Right atrium auricular region (tissue), 2 donors: Measurements from ENCODE around the gene MRPL10. TPM values are rescaled to one million over a fixed set of nuclear protein-coding genes. Genes with fewer than 3 reads are reported as not detected.

Experiments used
- DNase-seq: peaks from one replicate; pipeline ENCODE4 v3.0.0-alpha.2; 2019; ENCODE audit warnings: low spot score
- H3K27ac ChIP-seq, 2 donors: fragments of 200-600 bp; sonication (generic); 1 replicate in 1 of 2; 2 replicates in 1 of 2; pipeline ENCODE4 v1.5.1; 2016 to 2019
- H3K27me3 ChIP-seq, 2 donors: fragments of 200-600 bp; sonication (generic); one replicate each; pipeline versions ENCODE4 v1.5.1 to v1.6.0; 2017 to 2019
- H3K36me3 ChIP-seq: fragments of 200-600 bp; sonication (generic); one replicate; pipeline ENCODE4 v1.5.1; 2016
- H3K4me1 ChIP-seq, 2 donors: fragments of 200-600 bp; sonication (generic); one replicate each; pipeline versions ENCODE4 v1.5.1 to v1.6.0; 2017 to 2019
- H3K4me3 ChIP-seq, 2 donors: fragments of 200-600 bp; sonication (generic); 1 replicate in 1 of 2; 2 replicates in 1 of 2; pipeline ENCODE4 v1.5.1; 2017 to 2019; ENCODE audit warnings: mild to moderate bottlenecking in 1 of 2, moderate library complexity in 1 of 2
- H3K9me3 ChIP-seq, 2 donors: fragments of 200-600 bp; sonication (generic); one replicate each; pipeline ENCODE4 v1.5.1; 2019
- total RNA-seq, 2 donors: library from RNA; depleted of rRNA; stranded (reverse); fragments of >200 nt; gene quantifications; one replicate each; pipeline ENCODE4 v1.1.0, GENCODE V29; 2016
- TF ChIP-seq, protein P1 (sequence below), 2 donors: fragments of 200-600 bp; sonication (generic); IDR thresholded peaks; one replicate each; pipeline ENCODE4 v1.5.1; 2019; ENCODE audit warnings: antibody characterized with exemption in 2 of 2

MRPL10 gene
- total RNA-seq, 2 donors from 2014 or later, result 51.8 to 61.3 TPM

DNA sequence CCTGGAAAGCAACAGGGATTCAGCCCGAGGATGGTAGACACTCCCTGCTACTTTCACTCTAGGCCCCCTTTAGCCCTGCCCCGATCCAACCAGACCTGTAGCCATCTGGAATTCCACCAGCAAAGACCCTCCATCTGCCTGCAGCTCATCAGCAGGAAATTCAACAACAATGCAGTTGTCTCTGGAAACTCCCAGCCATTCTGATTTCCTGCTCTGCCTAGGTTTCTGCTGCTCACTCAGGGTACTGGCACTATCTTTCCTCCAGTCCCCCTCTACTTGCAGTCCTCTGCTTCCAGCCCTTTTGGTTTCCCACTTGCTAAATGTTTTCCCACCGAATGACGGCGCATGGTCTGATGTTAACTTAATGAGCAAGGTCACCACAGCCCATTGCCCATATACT is 22.3 kb upstream of the MRPL10 start:
- Histone ChIP-seq H3K27me3 (peaks cover 22 to 31% of the 10 kb centered on the region in 2 donors), H3K4me1 (peaks cover 0 to 28% of the 10 kb centered on the region in 2 donors), H3K9me3 (no peaks in the 10 kb centered on the region), H3K36me3 (no peaks in the 10 kb centered on the region), H3K27ac (no peak overlapping the region), H3K4me3 (no peak overlapping the region)
- no peak for DNase-seq
- TF ChIP-seq, protein P1, sequence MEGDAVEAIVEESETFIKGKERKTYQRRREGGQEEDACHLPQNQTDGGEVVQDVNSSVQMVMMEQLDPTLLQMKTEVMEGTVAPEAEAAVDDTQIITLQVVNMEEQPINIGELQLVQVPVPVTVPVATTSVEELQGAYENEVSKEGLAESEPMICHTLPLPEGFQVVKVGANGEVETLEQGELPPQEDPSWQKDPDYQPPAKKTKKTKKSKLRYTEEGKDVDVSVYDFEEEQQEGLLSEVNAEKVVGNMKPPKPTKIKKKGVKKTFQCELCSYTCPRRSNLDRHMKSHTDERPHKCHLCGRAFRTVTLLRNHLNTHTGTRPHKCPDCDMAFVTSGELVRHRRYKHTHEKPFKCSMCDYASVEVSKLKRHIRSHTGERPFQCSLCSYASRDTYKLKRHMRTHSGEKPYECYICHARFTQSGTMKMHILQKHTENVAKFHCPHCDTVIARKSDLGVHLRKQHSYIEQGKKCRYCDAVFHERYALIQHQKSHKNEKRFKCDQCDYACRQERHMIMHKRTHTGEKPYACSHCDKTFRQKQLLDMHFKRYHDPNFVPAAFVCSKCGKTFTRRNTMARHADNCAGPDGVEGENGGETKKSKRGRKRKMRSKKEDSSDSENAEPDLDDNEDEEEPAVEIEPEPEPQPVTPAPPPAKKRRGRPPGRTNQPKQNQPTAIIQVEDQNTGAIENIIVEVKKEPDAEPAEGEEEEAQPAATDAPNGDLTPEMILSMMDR (IDR thresholded peaks at IDR 0.05), result no peak

DNA sequence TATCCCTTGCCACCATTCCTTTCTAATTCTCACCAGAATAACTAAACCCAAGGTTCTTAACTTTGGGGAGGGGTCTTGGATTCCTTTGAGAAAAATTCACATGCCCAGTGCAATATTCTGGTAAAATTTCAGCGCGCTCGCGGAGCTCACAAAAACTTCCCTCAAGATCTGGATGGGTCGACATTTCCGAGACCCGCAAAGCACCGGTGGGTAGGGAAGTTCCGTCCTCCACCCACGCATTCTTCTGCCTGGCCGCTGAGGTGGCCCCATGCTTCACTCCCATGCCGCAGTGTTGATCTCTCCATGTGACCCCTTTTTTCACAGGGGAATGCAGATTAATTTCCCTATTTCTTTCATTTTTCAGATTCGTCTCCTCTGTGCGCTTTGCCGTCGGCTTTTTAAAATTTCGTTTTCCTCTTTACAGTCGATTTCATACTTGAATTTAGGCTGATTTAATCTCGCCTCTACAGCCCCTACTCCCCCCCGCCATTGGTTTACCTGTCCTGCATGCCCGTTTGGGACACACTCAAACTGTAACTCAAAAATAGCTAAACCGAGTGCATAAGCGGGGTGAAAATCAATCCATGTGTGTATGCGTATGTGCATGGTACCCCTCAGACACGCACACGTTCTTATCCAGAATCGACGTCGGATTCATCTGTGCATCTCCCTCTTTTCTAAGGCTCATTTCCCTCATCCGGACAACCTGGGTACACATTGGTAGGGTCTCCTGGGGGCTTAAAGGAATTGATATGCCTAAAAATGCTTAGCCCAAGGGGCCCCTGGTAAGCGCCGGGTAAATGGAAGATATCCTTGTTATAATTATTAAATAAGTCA is 21.0 kb upstream of the MRPL10 start:
- Histone ChIP-seq H3K4me3 (no peak overlapping the region), H3K4me1 (peaks cover 0 to 33% of the 10 kb centered on the region in 2 donors), H3K9me3 (no peaks in the 10 kb centered on the region), H3K27ac (no peak overlapping the region), H3K27me3 (peaks cover 29 to 34% of the 10 kb centered on the region in 2 donors), H3K36me3 (no peaks in the 10 kb centered on the region)
- TF ChIP-seq, protein P1 (IDR thresholded peaks at IDR 0.05), result no peak
- no peak for DNase-seq

DNA sequence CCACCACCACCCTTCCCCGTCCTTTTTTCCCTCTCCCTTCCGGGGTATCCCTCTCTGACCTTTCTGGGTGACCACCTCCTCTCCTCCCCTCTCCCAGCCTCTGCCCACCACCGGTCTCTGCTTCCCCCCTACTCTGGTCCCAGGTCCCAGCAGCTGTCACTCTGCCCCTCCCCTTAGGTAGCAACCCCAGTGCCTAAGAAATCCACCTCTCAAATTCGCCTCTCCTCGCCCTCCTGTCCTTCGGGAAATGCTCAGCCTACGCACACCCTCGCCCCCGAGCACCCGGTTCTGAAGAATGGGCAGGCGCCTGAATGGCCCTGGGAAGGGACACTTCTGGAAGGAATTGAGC is 20.4 kb upstream of the MRPL10 start:
- no peak overlapping the region for H3K27ac ChIP-seq
- peaks cover 0 to 36% of the 10 kb centered on the region in 2 donors for H3K4me1 ChIP-seq
- TF ChIP-seq, protein P1 (IDR thresholded peaks at IDR 0.05), result no peak
- peaks cover 34 to 35% of the 10 kb centered on the region in 2 donors for H3K27me3 ChIP-seq
- no peak overlapping the region for H3K4me3 ChIP-seq
- no peaks in the 10 kb centered on the region for H3K9me3 ChIP-seq
- DNase-seq, result no peak
- no peaks in the 10 kb centered on the region for H3K36me3 ChIP-seq

DNA sequence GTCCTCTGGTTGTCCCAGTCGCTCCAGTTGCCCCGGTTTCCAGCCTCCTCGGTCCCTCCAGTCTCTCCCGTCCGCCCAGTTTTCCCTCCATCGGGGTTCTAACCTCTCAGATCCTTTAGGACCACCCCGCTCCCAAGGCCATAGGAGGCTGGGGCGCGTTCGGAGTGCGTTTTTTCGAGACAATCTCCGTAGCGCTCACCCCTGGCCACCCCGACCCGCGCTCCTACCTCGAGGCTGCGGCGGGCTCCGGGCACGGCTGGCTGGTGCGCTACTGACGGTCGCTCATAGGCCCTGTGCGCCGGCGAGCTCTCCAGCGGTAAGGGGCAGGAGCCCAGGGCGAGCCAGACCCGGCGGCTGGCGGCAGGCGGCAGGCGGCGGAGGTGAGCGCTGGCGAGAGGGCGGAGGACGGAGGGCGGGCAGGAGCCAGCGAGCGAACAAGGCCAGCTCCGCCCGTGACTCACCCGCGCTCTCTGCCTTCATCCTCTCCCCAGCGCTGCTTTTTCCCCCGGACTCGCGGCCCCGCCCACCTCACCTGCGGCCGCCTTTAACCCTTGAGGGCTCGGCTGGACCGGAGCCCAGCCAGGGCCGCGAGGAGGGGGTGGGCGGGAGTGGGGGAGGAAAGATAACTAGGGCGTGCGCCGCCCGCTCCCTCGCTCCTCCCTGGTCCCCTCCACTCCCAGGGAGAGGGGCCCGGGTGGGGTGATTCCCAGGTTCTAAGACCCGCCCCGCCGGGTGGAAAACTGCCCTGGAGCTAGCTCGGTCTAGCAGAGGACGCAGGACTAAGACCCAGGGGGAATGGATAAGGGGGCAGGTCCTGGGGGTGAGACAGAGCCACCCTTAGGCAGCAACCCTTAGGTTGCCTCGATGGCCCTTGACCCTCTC is 19.6 kb upstream of the MRPL10 start, which contains the start of gene SP6:
TSS of gene SP6 (minus strand) at position 472 of the 882 bp plus-strand sequence. CDS start 2,734 bp downstream, outside the sequence.
- Histone ChIP-seq H3K27ac (no peak within 1 kb of the TSS), H3K36me3 (no peaks in the 10 kb centered on the region), H3K4me3 (peak within 1 kb of the TSS; percentile 19 to 45), H3K4me1 (peaks cover 0 to 35% of the 10 kb centered on the region in 2 donors), H3K27me3 (peaks cover 34 to 38% of the 10 kb centered on the region in 2 donors), H3K9me3 (no peaks in the 10 kb centered on the region)
- TF ChIP-seq, protein P1 (IDR thresholded peaks at IDR 0.05), result peak in 1 of 2 donors; percentile 53
- no peak for DNase-seq

DNA sequence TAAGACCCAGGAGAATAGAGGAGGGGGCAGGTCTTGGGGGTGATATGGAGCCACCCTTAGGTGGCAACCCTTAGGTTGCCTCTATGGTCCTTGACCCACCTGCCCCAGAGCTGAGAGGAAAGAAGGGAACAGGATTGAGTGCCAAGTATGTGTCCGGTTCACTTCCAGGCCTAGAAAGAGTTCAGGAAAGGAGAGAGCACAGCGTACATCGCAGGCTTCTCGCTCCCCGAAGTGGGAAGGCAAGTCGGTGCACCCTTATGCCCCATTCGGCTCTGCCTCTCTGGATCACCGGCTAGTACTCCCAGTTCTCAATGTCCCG is 19.0 kb upstream of the MRPL10 start:
- Histone ChIP-seq H3K27ac (no peak overlapping the region), H3K9me3 (no peaks in the 10 kb centered on the region), H3K27me3 (peaks cover 34 to 36% of the 10 kb centered on the region in 2 donors), H3K4me3 (peak overlapping the region; percentile 19 to 45), H3K4me1 (peaks cover 0 to 30% of the 10 kb centered on the region in 2 donors), H3K36me3 (no peaks in the 10 kb centered on the region)
- DNase-seq, result no peak
- TF ChIP-seq, protein P1 (IDR thresholded peaks at IDR 0.05), result no peak
